DND-41 (cell line): ENCODE data around the gene TBC1D14.

Experiments
- ATAC-seq: fragments of 200-7000 bp; cut with Tn5 transposase; 3 replicates; pipeline ENCODE4 v1.9.1; 2021; ENCODE audit warnings: low read depth; ENCODE audit not compliant: insufficient read depth
- DNase-seq: peaks from one replicate; pipeline ENCODE4 v3.0.0-alpha.2; 2020
- H2AFZ ChIP-seq: 2 replicates; pipeline ENCODE4 v1.6.0; 2012; ENCODE audit warnings: low read depth, low read length
- H3K27ac ChIP-seq: 2 replicates; pipeline ENCODE4 v1.5.1; 2012; ENCODE audit warnings: low read length, inconsistent platforms
- H3K27me3 ChIP-seq: fragments of 200-600 bp; sonication (generic); 2 replicates; pipeline ENCODE4 v1.6.0; 2012; ENCODE audit warnings: low read length, mild to moderate bottlenecking, inconsistent platforms; ENCODE audit not compliant: insufficient read depth, poor library complexity
- H3K36me3 ChIP-seq: 2 replicates; pipeline ENCODE4 v1.5.1; 2012; ENCODE audit warnings: low read length, inconsistent platforms; ENCODE audit not compliant: insufficient read depth
- H3K4me1 ChIP-seq: 2 replicates; pipeline ENCODE4 v1.5.1; 2012; ENCODE audit warnings: mild to moderate bottlenecking, low read length; ENCODE audit not compliant: insufficient read depth
- H3K4me2 ChIP-seq: 2 replicates; pipeline ENCODE4 v1.6.0; 2012; ENCODE audit warnings: mild to moderate bottlenecking, moderate library complexity, low read length, inconsistent platforms; ENCODE audit not compliant: insufficient read depth
- H3K4me3 ChIP-seq, 2 experiments: fragments of 200-600 bp in 1 of 2; shearing (Covaris generic) in 1 of 2; 2 replicates each; pipeline ENCODE4 v1.5.1; 2012 to 2016; ENCODE audit warnings: inconsistent platforms in 2 of 2, low read length in 2 of 2, mild to moderate bottlenecking in 2 of 2, low read depth in 1 of 2, moderate library complexity in 1 of 2
- H3K79me2 ChIP-seq: 2 replicates; pipeline ENCODE4 v1.6.0; 2012; ENCODE audit warnings: low read length, inconsistent platforms; ENCODE audit not compliant: insufficient read depth
- H3K9ac ChIP-seq: 2 replicates; pipeline ENCODE4 v1.6.0; 2012; ENCODE audit warnings: low read depth, mild to moderate bottlenecking, inconsistent platforms, low read length, moderate library complexity
- H3K9me3 ChIP-seq: 2 replicates; pipeline ENCODE4 v1.5.1; 2012; ENCODE audit warnings: low read length, moderate library complexity, mild to moderate bottlenecking, inconsistent platforms; ENCODE audit not compliant: insufficient read depth, severe bottlenecking
- H4K20me1 ChIP-seq: 2 replicates; pipeline ENCODE4 v1.6.0; 2012; ENCODE audit warnings: low read length; ENCODE audit not compliant: insufficient read depth
- EZH2 ChIP-seq: IDR thresholded peaks from 3 replicates; pipeline ENCODE4 v1.6.1; 2012; ENCODE audit warnings: borderline replicate concordance, low read depth, mild to moderate bottlenecking, moderate library complexity, low read length, inconsistent platforms; ENCODE audit not compliant: severe bottlenecking
- TF ChIP-seq, protein P1 (sequence below): IDR thresholded peaks from 2 replicates; pipeline ENCODE4 v1.5.1; 2012; ENCODE audit warnings: borderline replicate concordance, low read length, moderate library complexity, mild to moderate bottlenecking; ENCODE audit not compliant: poor library complexity, severe bottlenecking; ENCODE audit errors: extremely low read depth

The TBC1D14 gene

DNA sequence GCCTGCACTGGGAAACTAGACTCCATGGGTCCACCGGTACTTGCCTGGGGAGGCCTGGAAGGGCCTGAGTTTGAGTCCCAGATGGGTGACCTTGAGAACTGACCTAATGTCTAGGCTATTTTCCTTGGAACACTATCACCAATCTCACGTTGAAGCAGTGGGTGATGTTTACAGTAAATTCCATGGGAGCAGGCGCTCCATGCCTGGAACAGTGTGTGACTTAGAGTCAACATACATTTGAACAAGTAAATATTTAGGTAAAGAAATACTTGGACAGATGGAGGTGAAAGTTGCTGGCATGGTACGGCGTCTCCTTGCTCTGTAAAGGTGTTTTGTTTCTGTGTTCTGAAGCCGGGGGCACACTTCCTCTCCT, 47.5 kb downstream of the TBC1D14 start:
- no peak for DNase-seq
- H3K27me3 ChIP-seq, result no peaks in the 10 kb centered on the region
- H3K4me1 ChIP-seq, result no peaks in the 10 kb centered on the region
- H2AFZ ChIP-seq, result no peak overlapping the region
- H3K9me3 ChIP-seq, result no peaks in the 10 kb centered on the region
- no peak for ATAC-seq
- no peak overlapping the region for H3K27ac ChIP-seq
- H3K79me2 ChIP-seq, result peaks cover 36% of the 10 kb centered on the region; the same call in 1 of the 2 replicates
- H3K4me3 ChIP-seq, result no peak overlapping the region
- no peak overlapping the region for H3K9ac ChIP-seq
- H4K20me1 ChIP-seq, result peaks cover 49% of the 10 kb centered on the region
- TF ChIP-seq, protein P1, sequence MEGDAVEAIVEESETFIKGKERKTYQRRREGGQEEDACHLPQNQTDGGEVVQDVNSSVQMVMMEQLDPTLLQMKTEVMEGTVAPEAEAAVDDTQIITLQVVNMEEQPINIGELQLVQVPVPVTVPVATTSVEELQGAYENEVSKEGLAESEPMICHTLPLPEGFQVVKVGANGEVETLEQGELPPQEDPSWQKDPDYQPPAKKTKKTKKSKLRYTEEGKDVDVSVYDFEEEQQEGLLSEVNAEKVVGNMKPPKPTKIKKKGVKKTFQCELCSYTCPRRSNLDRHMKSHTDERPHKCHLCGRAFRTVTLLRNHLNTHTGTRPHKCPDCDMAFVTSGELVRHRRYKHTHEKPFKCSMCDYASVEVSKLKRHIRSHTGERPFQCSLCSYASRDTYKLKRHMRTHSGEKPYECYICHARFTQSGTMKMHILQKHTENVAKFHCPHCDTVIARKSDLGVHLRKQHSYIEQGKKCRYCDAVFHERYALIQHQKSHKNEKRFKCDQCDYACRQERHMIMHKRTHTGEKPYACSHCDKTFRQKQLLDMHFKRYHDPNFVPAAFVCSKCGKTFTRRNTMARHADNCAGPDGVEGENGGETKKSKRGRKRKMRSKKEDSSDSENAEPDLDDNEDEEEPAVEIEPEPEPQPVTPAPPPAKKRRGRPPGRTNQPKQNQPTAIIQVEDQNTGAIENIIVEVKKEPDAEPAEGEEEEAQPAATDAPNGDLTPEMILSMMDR, result no peak
- TF ChIP-seq EZH2, result no peak
- no peaks in the 10 kb centered on the region for H3K36me3 ChIP-seq
- no peak overlapping the region for H3K4me2 ChIP-seq

DNA sequence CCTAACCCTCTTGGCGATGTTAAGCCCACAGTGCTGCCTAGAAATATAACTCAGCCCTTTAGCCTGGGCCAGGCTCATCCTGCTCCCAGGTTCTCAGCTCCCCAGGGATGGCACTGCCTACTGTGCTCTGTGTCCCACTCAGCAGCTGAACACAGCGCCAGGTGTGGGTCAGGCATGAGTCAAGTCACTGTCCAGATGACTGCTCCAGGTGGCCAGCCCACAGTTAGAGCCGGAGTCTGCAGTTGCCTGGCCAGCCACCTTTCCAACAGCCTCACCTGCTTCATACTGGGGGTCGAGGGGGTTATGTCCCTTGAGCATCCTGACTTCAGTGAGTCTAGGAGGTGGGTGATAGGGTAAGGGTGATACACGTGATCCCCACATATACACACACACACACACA, 48.4 kb downstream of the TBC1D14 start:
- Histone ChIP-seq H3K27me3 (no peaks in the 10 kb centered on the region), H3K4me3 (no peak overlapping the region), H3K9ac (no peak overlapping the region), H4K20me1 (peaks cover 57% of the 10 kb centered on the region), H3K27ac (no peak overlapping the region), H3K4me2 (no peak overlapping the region), H3K4me1 (no peaks in the 10 kb centered on the region), H2AFZ (no peak overlapping the region), H3K79me2 (peaks cover 37% of the 10 kb centered on the region; the same call in 1 of the 2 replicates), H3K9me3 (no peaks in the 10 kb centered on the region), H3K36me3 (no peaks in the 10 kb centered on the region)
- TF ChIP-seq, protein P1, result no peak
- no peak for TF ChIP-seq EZH2
- no peak for DNase-seq
- ATAC-seq, result no peak

DNA sequence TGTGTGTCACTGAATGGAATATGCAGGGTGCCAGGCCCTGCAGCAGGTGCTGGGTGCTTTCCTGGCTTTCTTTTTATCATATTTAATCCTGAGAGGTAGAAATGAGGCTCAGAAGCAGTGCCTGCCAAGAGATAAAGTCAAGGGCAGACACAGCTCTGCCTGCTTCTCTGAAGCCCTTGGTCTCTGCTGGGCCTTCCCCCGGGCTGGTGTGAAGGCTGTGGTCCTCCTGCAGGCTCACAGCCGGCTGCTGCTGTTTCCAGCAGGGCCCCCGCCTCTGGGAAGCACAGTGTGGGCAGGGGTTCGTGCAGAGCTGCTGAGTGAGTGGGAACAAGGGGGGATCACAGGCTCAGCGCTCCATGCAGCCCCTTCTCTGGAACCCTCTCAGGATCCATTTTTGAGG, 49.6 kb downstream of the TBC1D14 start:
- Histone ChIP-seq H3K27ac (no peak overlapping the region), H3K79me2 (peaks cover 33% of the 10 kb centered on the region; the same call in 1 of the 2 replicates), H2AFZ (no peak overlapping the region), H3K4me2 (no peak overlapping the region), H3K9ac (no peak overlapping the region), H3K9me3 (no peaks in the 10 kb centered on the region), H3K27me3 (no peaks in the 10 kb centered on the region), H4K20me1 (peaks cover 57% of the 10 kb centered on the region), H3K36me3 (no peaks in the 10 kb centered on the region), H3K4me1 (no peaks in the 10 kb centered on the region), H3K4me3 (no peak overlapping the region)
- no peak for TF ChIP-seq EZH2
- TF ChIP-seq, protein P1, result no peak
- DNase-seq (no peak), ATAC-seq (no peak)

DNA sequence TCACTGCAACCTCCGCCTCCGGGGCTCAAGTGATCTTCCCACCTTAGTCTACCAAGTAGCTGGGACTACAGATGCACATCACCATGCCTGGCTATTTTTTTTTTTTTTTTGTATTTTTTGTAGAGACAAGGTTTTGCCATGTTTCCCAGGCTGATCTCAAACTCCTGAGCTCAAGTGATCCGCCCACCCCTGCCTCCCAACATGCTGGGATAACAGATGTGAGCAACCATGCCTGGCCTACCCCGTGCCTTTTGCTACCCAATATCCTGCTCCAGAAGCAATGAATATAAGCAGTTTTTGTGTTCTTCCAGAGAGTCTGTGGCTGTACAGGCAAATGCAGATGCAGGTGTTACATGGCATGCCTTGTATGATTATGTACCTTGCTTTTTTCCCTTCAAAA, 50.5 kb downstream of the TBC1D14 start:
- DNase-seq (no peak), ATAC-seq (no peak)
- Histone ChIP-seq H3K36me3 (no peaks in the 10 kb centered on the region), H3K79me2 (peaks cover 33% of the 10 kb centered on the region; the same call in 1 of the 2 replicates), H3K9me3 (no peaks in the 10 kb centered on the region), H3K4me2 (no peak overlapping the region), H3K9ac (no peak overlapping the region), H3K4me3 (no peak overlapping the region), H2AFZ (no peak overlapping the region), H3K27me3 (no peaks in the 10 kb centered on the region), H3K4me1 (no peaks in the 10 kb centered on the region), H3K27ac (no peak overlapping the region), H4K20me1 (peaks cover 54% of the 10 kb centered on the region)
- TF ChIP-seq, protein P1, result no peak
- TF ChIP-seq EZH2, result no peak
